Left colon (tissue), 2 donors: ENCODE results near the gene GRK3. TPM values are rescaled to one million over a fixed set of nuclear protein-coding genes. Genes with fewer than 3 reads are reported as not detected.

ENCODE experiments used
- ATAC-seq: fragments of 200-7000 bp; cut with Tn5 transposase; one replicate; pipeline ENCODE4 v1.9.1; 2020; ENCODE audit warnings: mild to moderate bottlenecking, moderate library complexity
- DNase-seq, 2 donors: peaks; one replicate each; pipeline ENCODE4 v3.0.0-alpha.2; 2020
- intact Hi-C, 2 donors: fragments of 100-400 bp; cut with DNase I in 1 of 2; cut with micrococcal nuclease in 1 of 2; formaldehyde crosslinking; loops; one replicate each; pipeline versions ENCODE4 v1.11.2 to v1.14.0; 2022; cut with DNase I, micrococcal nuclease
- total RNA-seq, 2 donors: library from RNA; stranded (reverse); fragmentation: NEBNext Ultra II Directional; extraction: Animal tissue kit (Norgen Biotek cat#: 25700); gene quantifications; one replicate each; pipeline ENCODE4 v1.2.1, GENCODE V29; 2021
- donor health status: DM: no; HTN: no; CAD: no.
- donor health status: DM: yes; HTN: yes; CAD: no.

The GRK3 gene
- total RNA-seq, 2 donors from 2014 or later: 2.3 to 4.1 TPM

GRCh38 chr22:25760294-25760693 is 195.8 kb downstream of the GRK3 start:
- ATAC-seq (no peak), DNase-seq (no peak)
- intact Hi-C loops: loop anchor here in 1 of 2 donors (10.0 kb wide), 1 partner anchor 285 kb away; no protein-coding TSS in a partner anchor

- DNase-seq: no peak
- intact Hi-C loops: loop anchor here in 1 of 2 donors (10.0 kb wide), 1 partner anchor 286 kb away; no protein-coding TSS in a partner anchor
- ATAC-seq: no peak
These were observed 196.5 kb downstream of the GRK3 start for GRCh38 chr22:25760848-25761595.

DNA sequence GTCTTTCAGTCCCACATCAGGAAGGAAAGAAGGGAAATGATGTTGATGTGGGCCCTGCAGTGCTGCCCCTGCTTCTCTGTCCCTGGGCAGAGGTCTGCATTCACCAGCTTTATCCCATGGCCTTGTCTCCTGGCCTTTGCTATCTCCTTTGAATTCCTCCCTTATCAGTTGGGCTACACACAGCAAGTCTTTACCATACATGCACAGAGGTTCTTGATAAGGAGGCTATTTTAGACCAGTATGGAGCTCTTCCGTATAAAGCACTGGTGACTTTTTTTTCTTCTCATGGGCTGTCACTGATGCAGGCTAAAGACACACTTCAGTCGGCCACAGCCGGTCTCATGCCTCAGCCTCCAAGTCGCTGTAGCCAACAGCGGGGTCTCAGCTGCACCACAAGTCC is 197.7 kb downstream of the GRK3 start:
- intact Hi-C loops: loop anchor here in 1 of 2 donors (10.0 kb wide), 1 partner anchor 287 kb away; no protein-coding TSS in a partner anchor
- DNase-seq (no peak), ATAC-seq (no peak)

- DNase-seq (no peak), ATAC-seq (no peak)
- intact Hi-C loops: loop anchor here in 1 of 2 donors (10.0 kb wide), 1 partner anchor 289 kb away; no protein-coding TSS in a partner anchor
These were observed 198.8 kb downstream of the GRK3 start for GRCh38 chr22:25763239-25763777.

- intact Hi-C loops: loop anchor here in 1 of 2 donors (10.0 kb wide), 1 partner anchor 290 kb away; no protein-coding TSS in a partner anchor
- no peak for DNase-seq
- no peak for ATAC-seq
These were observed 200.0 kb downstream of the GRK3 start for GRCh38 chr22:25764270-25765015.

DNA sequence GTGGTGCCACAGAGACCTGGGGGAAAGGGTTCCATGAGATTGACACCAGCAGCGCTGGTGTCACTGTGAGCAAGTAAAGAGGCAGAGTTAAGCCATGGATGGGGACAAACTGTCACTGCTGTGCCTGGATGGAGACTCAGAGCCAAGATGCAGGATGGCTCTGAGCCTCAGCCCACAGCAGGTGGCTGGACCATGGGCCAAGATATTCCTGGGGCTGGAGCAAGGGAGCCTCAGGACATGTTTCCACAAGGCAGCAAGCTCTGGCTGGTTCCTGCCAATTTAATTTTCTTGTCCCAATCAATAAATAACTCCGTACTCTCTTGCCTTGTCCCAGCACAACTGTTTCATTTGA is 200.5 kb downstream of the GRK3 start:
- ATAC-seq (no peak), DNase-seq (no peak)
- intact Hi-C loops: loop anchor here in 1 of 2 donors (10.0 kb wide), 1 partner anchor 290 kb away; no protein-coding TSS in a partner anchor

DNA sequence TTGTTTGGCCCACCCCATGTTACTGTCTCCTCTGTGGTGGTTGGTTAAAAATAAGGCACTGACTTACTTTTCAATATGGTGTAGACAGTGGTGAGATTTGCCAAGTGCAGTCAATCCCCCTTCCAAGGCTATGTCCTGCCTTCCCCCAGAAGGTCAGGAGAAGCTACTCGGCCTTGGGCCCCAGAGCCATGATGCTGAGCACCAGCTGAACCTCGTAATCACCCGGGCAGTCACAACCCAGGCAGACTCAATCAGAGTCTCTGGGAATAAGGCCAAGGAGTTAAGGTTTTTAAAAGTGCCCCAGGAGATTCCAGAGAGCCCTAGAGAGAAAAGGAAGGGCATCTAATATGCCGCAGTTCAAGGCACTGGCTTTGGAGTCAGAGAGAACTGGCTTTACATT is 201.3 kb downstream of the GRK3 start:
- intact Hi-C loops: loop anchor here in 1 of 2 donors (10.0 kb wide), 1 partner anchor 291 kb away; no protein-coding TSS in a partner anchor
- ATAC-seq (no peak), DNase-seq (no peak)

GRCh38 chr22:25766418-25766817 is 201.9 kb downstream of the GRK3 start:
- DNase-seq (no peak), ATAC-seq (no peak)
- intact Hi-C loops: loop anchor here in 1 of 2 donors (10.0 kb wide), 1 partner anchor 292 kb away; no protein-coding TSS in a partner anchor

GRCh38 chr22:25770333-25770732 is 205.9 kb downstream of the GRK3 start:
- ATAC-seq (no peak), DNase-seq (no peak)
- intact Hi-C loops: loop anchor here in 1 of 2 donors (5.0 to 10.0 kb wide), 2 partner anchors 308 to 564 kb away; no protein-coding TSS in a partner anchor

DNA sequence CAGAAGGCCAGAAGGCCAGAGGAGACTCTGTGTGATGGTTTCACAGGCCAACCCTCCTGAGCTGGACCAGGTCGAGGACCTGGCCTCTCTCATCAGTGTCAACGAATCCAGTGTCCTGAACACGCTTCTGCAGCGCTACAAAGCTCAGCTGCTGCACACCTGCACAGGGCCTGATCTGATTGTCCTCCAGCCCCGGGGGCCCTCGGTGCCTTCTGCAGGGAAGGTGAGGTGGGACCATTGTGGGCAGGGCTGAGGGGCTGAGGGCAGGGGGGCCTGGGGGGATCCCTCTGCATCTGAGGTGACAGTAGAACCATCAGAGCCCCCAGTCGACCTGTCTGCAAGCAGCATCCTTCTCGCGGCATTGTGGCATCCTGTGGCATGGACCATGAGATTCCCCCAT is 207.8 kb downstream of the GRK3 start:
- intact Hi-C loops: loop anchor here in 1 of 2 donors (5.0 to 10.0 kb wide), 2 partner anchors 310 to 563 kb away; no protein-coding TSS in a partner anchor
- no peak for ATAC-seq

DNA sequence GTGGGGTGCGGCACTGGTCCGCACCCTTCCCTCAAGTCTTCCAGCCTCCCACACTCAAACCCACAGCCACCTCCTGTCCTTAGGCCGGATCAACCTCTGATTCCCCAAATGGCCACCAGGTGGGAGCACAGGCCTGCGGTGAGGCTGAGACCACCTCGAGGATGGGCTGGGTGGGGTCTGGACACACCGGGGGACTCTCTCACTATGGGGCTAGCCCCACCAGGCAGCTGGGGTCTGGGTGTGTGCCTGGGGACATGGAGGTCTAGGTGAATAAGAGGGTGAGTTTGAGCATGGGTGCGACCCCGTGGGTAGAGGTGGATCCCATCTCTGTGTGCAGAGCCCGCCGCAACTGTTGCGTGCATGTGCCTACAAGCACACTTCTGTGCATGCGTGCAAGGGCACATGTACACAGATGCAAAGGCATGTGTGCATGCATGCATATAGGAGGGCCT is 210.1 kb downstream of the GRK3 start:
- no peak for DNase-seq
- intact Hi-C loops: loop anchor here in 1 of 2 donors (5.0 to 10.0 kb wide), 2 partner anchors 312 to 560 kb away; no protein-coding TSS in a partner anchor
- ATAC-seq: no peak

More for the DNA sequence above, 207.8 kb downstream of the GRK3 start:
- no peak for DNase-seq

- no peak for DNase-seq
- no peak for ATAC-seq
- intact Hi-C loops: loop anchor here in 1 of 2 donors (10.0 kb wide), 1 partner anchor 559 kb away; no protein-coding TSS in a partner anchor
These were observed 211.1 kb downstream of the GRK3 start for GRCh38 chr22:25775531-25775930.

GRCh38 chr22:25777411-25777810 is 212.9 kb downstream of the GRK3 start:
- no peak for DNase-seq
- no peak for ATAC-seq
- intact Hi-C loops: loop anchor here in 1 of 2 donors (10.0 kb wide), 1 partner anchor 557 kb away; no protein-coding TSS in a partner anchor

GRCh38 chr22:25777870-25778269 is 213.4 kb downstream of the GRK3 start:
- DNase-seq (no peak), ATAC-seq (peak; percentile 67)
- intact Hi-C loops: loop anchor here in 1 of 2 donors (10.0 kb wide), 1 partner anchor 557 kb away; no protein-coding TSS in a partner anchor

Other genes with a start within 250 kb of the GRK3 start
- under 1 TPM in 1 of 2 donors, not detected in 1; 0.03 TPM for gene MYO18B, start 177.5 kb downstream of the GRK3 start, total RNA-seq